Hematopoietic multipotent progenitor cell (in vitro differentiated cells): ENCODE measurements around the gene AIFM2. TPM values are rescaled to one million over a fixed set of nuclear protein-coding genes. Genes with fewer than 3 reads are reported as not detected.
"Not testable (repeated sequence)": the region's sequence is repeated elsewhere in the genome, so short reads cannot be mapped to it uniquely, and the experiment has no call there.

Experiments
- DNase-seq, 3 donors: peaks; one replicate each; pipeline ENCODE4 v3.0.0-alpha.2; 2011 to 2015; ENCODE audit warnings: low read depth in 2 of 3, low spot score in 2 of 3
- total RNA-seq: library from RNA; depleted of rRNA; stranded (reverse); fragments of >200 nt; gene quantifications from one replicate; pipeline ENCODE4 v1.2.3, GENCODE V29; 2012

Gene AIFM2
- 1.1 TPM for total RNA-seq

- peak in 1 of 3 donors; percentile 53 for DNase-seq
Observed at GRCh38 chr10:70132098-70133029, at the start of gene AIFM2. Gene AIFM2 (minus strand): TSS chr10:70132825. CDS start chr10:70124084, 8,741 bp downstream.

GRCh38 chr10:70179209-70179608 lies 46.6 kb upstream of the AIFM2 start:
- DNase-seq = not testable (repeated sequence)

GRCh38 chr10:70178139-70178725 lies 45.6 kb upstream of the AIFM2 start:
- DNase-seq = no peak

DNA sequence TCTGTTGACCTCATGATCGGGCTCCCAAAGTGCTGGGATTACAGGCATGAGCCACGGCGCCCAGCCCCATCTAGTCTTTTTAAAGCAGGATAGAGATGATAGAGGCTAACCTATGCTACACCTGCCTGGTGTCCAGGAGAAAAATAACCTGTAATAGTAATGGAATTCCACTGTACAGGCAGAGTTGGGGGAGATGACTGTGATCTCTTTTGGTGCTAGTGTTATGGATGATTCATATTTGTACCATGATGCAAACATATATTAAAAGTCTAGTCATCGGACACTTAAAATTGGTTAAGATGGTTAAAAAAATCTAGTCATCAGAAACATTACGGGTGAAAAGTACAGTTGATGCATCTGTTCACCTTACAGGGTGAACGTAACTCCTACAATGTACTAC lies 43.8 kb upstream of the AIFM2 start:
- no peak for DNase-seq

DNA sequence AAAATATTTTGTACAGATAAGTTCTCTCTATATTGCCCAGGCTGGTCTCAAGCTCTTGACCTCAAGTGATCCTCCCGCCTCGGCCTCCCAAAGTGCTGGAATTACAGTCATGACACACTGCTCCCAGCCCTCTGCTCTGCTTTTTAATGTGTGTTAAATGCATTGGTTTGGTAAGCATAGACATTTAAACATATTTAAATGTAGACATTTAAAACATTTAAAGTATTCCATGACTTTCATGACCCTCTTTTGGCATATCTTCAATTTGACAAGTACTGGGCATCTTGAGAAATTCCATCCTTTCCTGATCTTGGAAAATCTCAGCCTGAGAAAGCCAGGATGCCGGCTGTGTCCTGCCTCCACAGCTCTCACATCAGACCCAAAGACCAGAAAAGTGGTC lies 42.9 kb upstream of the AIFM2 start:
- DNase-seq = no peak

GRCh38 chr10:70174058-70174741 lies 41.6 kb upstream of the AIFM2 start:
- DNase-seq = peak in 1 of 3 donors; percentile 14

GRCh38 chr10:70169649-70170364 lies 37.2 kb upstream of the AIFM2 start:
- DNase-seq = peak in 1 of 3 donors; percentile 27

DNA sequence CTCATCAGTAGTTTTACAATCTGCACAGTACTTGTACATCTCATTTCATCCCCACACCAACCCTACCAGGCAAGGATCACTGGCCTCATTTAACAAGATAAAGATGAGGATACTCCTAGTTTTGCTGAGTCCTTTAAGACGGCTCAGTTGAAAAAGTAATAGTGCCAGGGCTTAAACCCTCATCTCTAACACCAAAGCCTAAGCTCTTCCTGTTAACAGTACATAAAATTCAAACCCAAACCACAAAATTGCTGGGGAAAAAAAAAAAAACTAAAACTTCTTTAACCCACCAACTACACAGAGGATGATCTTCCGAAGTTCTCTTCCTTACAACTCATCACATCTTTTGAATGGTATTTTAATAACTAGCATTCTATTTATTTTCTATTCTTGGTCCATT lies 36.4 kb upstream of the AIFM2 start:
- peak in 1 of 3 donors; percentile 22 for DNase-seq

DNA sequence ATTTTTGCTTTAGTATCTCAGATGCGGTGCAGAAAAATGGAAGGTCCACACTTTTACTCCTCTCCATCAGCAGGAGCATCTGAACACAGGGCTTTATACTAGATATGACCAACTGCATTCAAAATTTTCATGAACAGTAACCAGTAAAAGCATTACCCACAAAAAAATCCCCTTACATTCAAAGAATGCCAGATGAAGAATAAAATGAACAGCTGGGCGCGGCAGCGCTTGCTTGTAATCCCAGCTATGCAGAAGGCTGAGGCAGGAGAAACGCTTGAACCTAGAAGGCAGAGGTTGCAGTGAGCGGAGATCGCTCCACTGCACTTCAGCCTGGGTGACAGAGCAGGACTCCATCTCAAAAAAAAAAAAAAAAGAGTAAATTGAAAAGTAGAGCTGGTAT lies 34.6 kb upstream of the AIFM2 start:
- no peak for DNase-seq

DNA sequence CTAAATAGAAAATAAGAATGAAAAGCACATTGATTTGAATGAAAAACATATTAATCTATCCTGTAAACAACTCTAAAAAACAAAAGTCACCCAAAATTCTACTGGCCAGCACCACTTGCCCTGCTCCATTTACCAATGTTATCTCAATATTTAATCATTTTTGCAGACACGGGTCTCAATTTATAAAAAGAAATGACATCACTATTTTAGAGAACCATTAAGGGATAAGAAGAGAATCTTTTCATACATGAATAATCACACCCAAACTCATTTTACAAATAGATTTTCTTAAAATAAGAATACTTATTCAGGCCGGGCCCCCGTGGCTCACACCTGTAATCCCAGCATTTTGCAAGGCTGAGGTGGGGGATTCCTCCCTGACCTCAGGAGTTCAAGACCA lies 33.8 kb upstream of the AIFM2 start:
- no peak for DNase-seq

GRCh38 chr10:70164163-70164562 lies 31.5 kb upstream of the AIFM2 start:
- no peak for DNase-seq

DNA sequence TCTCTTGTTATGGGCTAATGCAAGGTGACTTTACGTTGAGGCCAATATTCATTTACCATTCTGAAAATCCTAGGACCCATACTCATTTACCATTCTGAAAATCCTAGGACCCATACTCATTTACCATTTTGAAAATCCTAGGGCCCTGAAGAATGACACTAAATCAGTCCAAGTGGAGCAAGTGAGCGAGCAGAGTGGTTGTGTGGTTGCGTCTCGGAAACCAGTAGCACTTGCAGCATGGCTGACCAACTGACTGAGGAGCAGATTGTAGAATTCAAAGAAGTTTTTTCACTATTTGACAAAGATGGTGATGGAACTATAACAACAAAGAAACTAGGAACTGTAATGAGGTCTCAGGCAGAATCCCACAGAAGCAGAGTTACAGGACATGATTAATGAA lies 30.8 kb upstream of the AIFM2 start:
- DNase-seq = no peak

- peak in 1 of 3 donors; percentile 44 for DNase-seq
Observed at GRCh38 chr10:70162892-70163201, 30.2 kb upstream of the AIFM2 start.

GRCh38 chr10:70162151-70162891 lies 29.7 kb upstream of the AIFM2 start:
- no peak for DNase-seq

GRCh38 chr10:70160798-70161197 lies 28.2 kb upstream of the AIFM2 start:
- DNase-seq = no peak

DNA sequence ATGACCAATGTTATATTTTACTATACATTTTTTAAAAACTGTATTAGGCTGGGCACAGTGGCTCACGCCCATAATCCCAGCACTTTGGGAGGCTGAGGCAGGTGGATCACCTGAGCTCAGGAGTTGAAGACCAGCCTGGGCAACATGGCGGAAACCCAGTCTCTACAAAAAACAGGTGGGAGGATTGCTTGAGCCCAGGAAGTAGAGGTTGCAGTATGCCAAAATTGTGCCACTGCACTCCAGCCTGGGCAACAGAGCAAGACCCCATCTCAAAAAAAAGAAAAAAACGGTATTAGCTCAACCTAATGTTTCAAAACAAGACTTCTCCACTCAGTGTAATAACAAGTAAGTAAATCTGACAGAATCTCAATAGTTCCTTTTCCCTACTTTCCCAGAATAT lies 26.7 kb upstream of the AIFM2 start:
- not testable (repeated sequence) for DNase-seq

DNA sequence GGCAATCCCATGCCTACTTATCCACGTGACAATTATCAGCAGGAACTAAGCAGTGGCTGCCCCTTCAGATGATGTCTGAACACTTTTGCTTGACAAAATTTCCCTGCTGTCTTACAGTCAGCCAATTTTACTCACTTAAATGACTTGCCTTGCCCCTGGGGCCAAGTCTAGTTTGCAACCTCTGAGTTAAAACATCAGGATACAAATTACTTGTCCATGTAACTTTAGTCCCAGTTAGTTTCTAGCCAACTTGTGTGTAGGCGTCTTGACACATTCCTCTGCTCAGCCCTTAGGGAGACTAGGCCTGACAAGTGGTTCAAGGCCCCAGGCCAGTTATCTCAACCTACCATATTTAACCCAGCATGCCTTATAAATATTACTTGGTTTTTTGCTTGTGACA lies 25.5 kb upstream of the AIFM2 start:
- no peak for DNase-seq

GRCh38 chr10:70155255-70155838 lies 22.7 kb upstream of the AIFM2 start:
- DNase-seq = no peak

- DNase-seq = no peak
Observed at GRCh38 chr10:70148516-70148915, 15.9 kb upstream of the AIFM2 start.

- no peak for DNase-seq
Observed at GRCh38 chr10:70147259-70147625, 14.6 kb upstream of the AIFM2 start.
